HepG2 (cell line): ENCODE measurements around the gene ZNF141. TPM values are rescaled to one million over a fixed set of nuclear protein-coding genes. Genes with fewer than 3 reads are reported as not detected.

Experiments
- ATAC-seq: fragments of 200-7000 bp; cut with Tn5 transposase; 3 replicates; pipeline ENCODE4 v1.9.1; 2020; ENCODE audit warnings: mild to moderate bottlenecking, moderate library complexity
- BruUV-seq: library from RNA; stranded (reverse); fragments of 400-500 nt; replicated peaks from 2 replicates; lab custom pipeline; 2021; lab: Mats Ljungman, UMichigan
- CTCF ChIA-PET: fragments of 300-600 bp; formaldehyde crosslinking; extraction: SDS; loops from one replicate; lab custom pipeline; 2021; ENCODE audit warnings: low total read pairs, inconsistent platforms, low intra/inter-chr PET ratio; lab: Yijun Ruan, JAX
- POLR2A ChIA-PET: fragments of 350-600 bp; sonication (Branson Sonifier 250); formaldehyde crosslinking; loops from one replicate; lab custom pipeline; 2020; ENCODE audit warnings: antibody characterized with exemption, inconsistent platforms; lab: Yijun Ruan, JAX
- DNase-seq: peaks from one replicate; pipeline ENCODE4 v3.0.0-alpha.2; 2015; ENCODE audit warnings: low spot score
- FAIRE-seq: peaks from 3 replicates; lab custom pipeline; 2011; peaks lifted over from hg19 to GRCh38; lab: Jason Lieb, UNC
- H2AFZ ChIP-seq: one replicate; pipeline ENCODE4 v1.6.1; 2011; ENCODE audit warnings: low read length, inconsistent platforms
- H3K27ac ChIP-seq: fragments of 300-600 bp; 3 replicates; pipeline ENCODE4 v1.8.0; 2011; ENCODE audit warnings: mixed run types, mild to moderate bottlenecking, mixed read lengths, low read length, inconsistent platforms; ENCODE audit not compliant: insufficient read depth; ENCODE audit errors: extremely low read length
- H3K27me3 ChIP-seq, 2 experiments: fragments of 200-600 bp in 1 of 2; 2 replicates in 1 of 2; 3 replicates in 1 of 2; pipeline versions ENCODE4 v1.6.0 to v1.8.0; 2011; ENCODE audit warnings: low read length in 2 of 2, mild to moderate bottlenecking in 2 of 2, moderate library complexity in 2 of 2, inconsistent platforms in 1 of 2; ENCODE audit not compliant: insufficient read depth in 2 of 2, control insufficient read depth in 1 of 2
- H3K36me3 ChIP-seq, 2 experiments: fragments of 200-600 bp in 1 of 2; replicated peaks in 1 of 2; 2 replicates in 1 of 2; 3 replicates in 1 of 2; pipeline versions ENCODE4 v1.5.1 to v1.8.0; 2011; ENCODE audit warnings: low read length in 2 of 2, inconsistent platforms in 1 of 2; ENCODE audit not compliant: insufficient read depth in 2 of 2, control insufficient read depth in 1 of 2
- H3K4me1 ChIP-seq: 2 replicates; pipeline ENCODE4 v1.5.1; 2012; ENCODE audit warnings: low read length, inconsistent platforms; ENCODE audit not compliant: insufficient read depth
- H3K4me2 ChIP-seq: 2 replicates; pipeline ENCODE4 v1.6.0; 2011; ENCODE audit warnings: low read depth, low read length, inconsistent platforms
- H3K4me3 ChIP-seq, 3 experiments: fragments of 200-600 bp in 1 of 3; sonication (generic), shearing (Covaris generic) in 1 of 3; replicated peaks in 1 of 3; 2 replicates each; pipeline ENCODE4 v1.5.1; 2011 to 2016; ENCODE audit warnings: low read length in 3 of 3, inconsistent platforms in 2 of 3, low read depth in 2 of 3, mild to moderate bottlenecking in 2 of 3, control low read depth in 1 of 3, mixed read lengths in 1 of 3; ENCODE audit not compliant: insufficient read depth in 1 of 3
- H3K79me2 ChIP-seq: one replicate; pipeline ENCODE4 v1.6.1; 2011; ENCODE audit warnings: low read length, inconsistent platforms; ENCODE audit not compliant: insufficient read depth
- H3K9ac ChIP-seq: 2 replicates; pipeline ENCODE4 v1.6.0; 2011; ENCODE audit warnings: mild to moderate bottlenecking, low read depth, low read length, inconsistent platforms; ENCODE audit not compliant: insufficient read depth
- H3K9me3 ChIP-seq: 2 replicates; pipeline ENCODE4 v1.5.1; 2012; ENCODE audit warnings: mild to moderate bottlenecking, low read length
- H4K20me1 ChIP-seq: 2 replicates; pipeline ENCODE4 v1.6.0; 2011; ENCODE audit warnings: inconsistent platforms, mild to moderate bottlenecking, low read length, moderate library complexity; ENCODE audit not compliant: insufficient read depth
- ATM ChIP-seq: fragments of 450-650 bp; IDR thresholded peaks from 2 replicates; pipeline ENCODE4 v1.7.1; 2017; ENCODE audit warnings: mild to moderate bottlenecking, borderline replicate concordance
- ETV5 ChIP-seq: IDR thresholded peaks from 2 replicates; pipeline ENCODE4 v1.6.1; 2018; ENCODE audit warnings: missing biosample characterization, missing genetic modification reagents, inconsistent platforms, borderline replicate concordance
- ETV6 ChIP-seq: sonication (generic); formaldehyde crosslinking; conservative IDR thresholded peaks from 2 replicates; pipeline ENCODE4 v1.4.0; 2020; ENCODE audit warnings: missing genetic modification reagents
- HHEX ChIP-seq: IDR thresholded peaks from 2 replicates; pipeline ENCODE4 v1.6.1; 2016; ENCODE audit warnings: control low read depth
- MTF1 ChIP-seq: sonication (generic); formaldehyde crosslinking; IDR thresholded peaks from 2 replicates; pipeline ENCODE4 v1.5.0; 2020; ENCODE audit warnings: missing genetic modification reagents
- NFE2L2 ChIP-seq: fragments of 150-350 bp; IDR thresholded peaks from 2 replicates; pipeline ENCODE4 v1.6.1; 2014; ENCODE audit warnings: low read length
- NONO ChIP-seq, 2 experiments: fragments of 450-650 bp in 1 of 2; sonication (generic) in 1 of 2; formaldehyde crosslinking in 1 of 2; IDR thresholded peaks in 1 of 2; conservative IDR thresholded peaks in 1 of 2; 2 replicates each; pipeline versions ENCODE4 v1.6.1 to v1.8.0; 2017 to 2022; ENCODE audit warnings: mild to moderate bottlenecking in 1 of 2, missing genetic modification reagents in 1 of 2, moderate library complexity in 1 of 2
- PTBP1 ChIP-seq: fragments of 200-400 bp; formaldehyde crosslinking; IDR thresholded peaks from 2 replicates; pipeline ENCODE4 v1.6.1; 2018; ENCODE audit warnings: low read length, low read depth; ENCODE audit not compliant: poor library complexity, severe bottlenecking
- REL ChIP-seq: sonication (generic); formaldehyde crosslinking; conservative IDR thresholded peaks from 2 replicates; pipeline ENCODE4 v1.8.0; 2022; ENCODE audit warnings: mild to moderate bottlenecking, missing genetic modification reagents, moderate library complexity
- TBL1XR1 ChIP-seq: fragments of 150-350 bp; IDR thresholded peaks from 2 replicates; pipeline ENCODE4 v1.6.1; 2014; ENCODE audit warnings: borderline replicate concordance, low read length; ENCODE audit not compliant: partially characterized antibody
- ZNF253 ChIP-seq: sonication (generic); formaldehyde crosslinking; IDR thresholded peaks from 2 replicates; pipeline ENCODE4 v1.8.0; 2022; ENCODE audit warnings: mild to moderate bottlenecking, missing genetic modification reagents, borderline replicate concordance
- ZNF773 ChIP-seq: sonication (generic); formaldehyde crosslinking; IDR thresholded peaks from 2 replicates; pipeline ENCODE4 v1.4.0; 2020; ENCODE audit warnings: missing genetic modification reagents, borderline replicate concordance
- ZNF83 ChIP-seq: sonication (generic); formaldehyde crosslinking; IDR thresholded peaks from 2 replicates; pipeline ENCODE4 v1.4.0; 2020; ENCODE audit warnings: missing genetic modification reagents, mild to moderate bottlenecking, borderline replicate concordance
- WGBS: methylation state at CpG from one replicate; pipeline ENCODE4 v1.1.6; 2017; ENCODE audit warnings: low lambda C conversion rate; 5-methylcytosine and 5-hydroxymethylcytosine counted together
- in situ Hi-C: cut with HindIII; loops from 2 replicates; pipeline ENCODE4 v1.10.0; 2017; ENCODE audit warnings: low pct_unique_long_range_greater_than_20kb; ENCODE audit not compliant: extremely low pct_ligation_motif_present
- intact Hi-C: fragments of 100-400 bp; cut with micrococcal nuclease; formaldehyde crosslinking; loops from one replicate; pipeline ENCODE4 v1.10.0; 2022; ENCODE audit not compliant: unreplicated experiment
- polyA plus RNA-seq, 8 experiments: library from polyadenylated mRNA; depleted of rRNA in 3 of 8; stranded (reverse) in 7 of 8; unstranded in 1 of 8; fragments of >200 nt; fragmentation: Illumina TruSeq in 4 of 8; extraction: Trizol in 4 of 8; gene quantifications; 2 replicates each; pipeline versions ENCODE4 v1.2.1 to v1.2.3, GENCODE V29; 2011 to 2016; ENCODE audit warnings: low read depth in 4 of 8, missing spikeins in 1 of 8, mixed read lengths in 1 of 8; ENCODE audit not compliant: insufficient read depth in 1 of 8
- total RNA-seq, 5 experiments: library from RNA; depleted of rRNA; stranded (reverse); fragments of >200 nt; fragmentation: Illumina TruSeq; extraction: Trizol; gene quantifications; 2 replicates each; pipeline ENCODE4 v1.2.3, GENCODE V29; 2016; ENCODE audit warnings: low read depth in 1 of 5
- TF ChIP-seq, protein P1 (sequence below): sonication (generic); formaldehyde crosslinking; IDR thresholded peaks from 2 replicates; pipeline ENCODE4 v1.8.1; 2023; ENCODE audit warnings: mild to moderate bottlenecking, moderate library complexity, missing genetic modification reagents

The ZNF141 gene
- total and polyA plus RNA-seq, 2 of the 13 experiments (the other 11 are each of a cell fraction or from before 2014, with no cell fraction given), result not detected

DNA sequence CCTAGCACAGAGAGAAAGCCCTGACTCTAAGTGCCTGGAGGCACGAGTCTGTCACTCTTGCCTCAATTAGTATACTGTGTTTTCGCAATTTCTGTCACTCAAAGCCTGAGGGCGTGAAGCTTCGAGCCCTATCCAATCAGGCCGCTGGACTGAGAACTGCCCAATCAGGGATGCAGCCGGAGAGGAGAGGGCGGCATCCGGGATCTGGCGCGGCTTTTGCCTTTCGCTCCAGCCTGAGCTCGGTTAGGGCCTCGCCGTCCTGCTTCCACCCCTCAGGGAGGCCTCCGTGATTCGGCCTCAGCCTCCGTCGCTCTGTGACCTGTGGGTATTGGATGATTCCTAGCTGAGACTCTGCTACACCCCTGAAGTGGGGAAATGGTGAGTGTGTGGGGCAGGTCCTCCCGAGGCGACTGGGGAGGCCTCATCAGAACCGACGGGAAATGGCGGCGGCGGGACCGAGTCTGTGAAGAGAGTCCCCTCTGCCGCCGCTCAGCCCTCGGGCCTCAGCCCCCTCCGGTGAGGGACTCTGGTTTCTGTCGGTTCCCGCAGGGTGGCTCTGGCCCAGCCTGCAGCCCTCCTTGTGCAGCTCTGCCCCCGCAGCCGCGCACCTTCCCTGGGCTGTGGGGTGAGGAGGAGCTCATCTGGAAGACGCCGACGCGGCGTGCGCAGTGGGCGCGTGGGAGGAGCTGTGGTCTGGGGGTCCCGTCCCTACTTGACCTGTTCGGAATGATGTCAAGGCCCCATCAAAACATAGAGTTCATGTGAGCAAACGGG lies 48.5 kb downstream of the ZNF141 start (continued):
- TF ChIP-seq REL (no peak), MTF1 (CRISPR knock-in tag) (no peak)

DNA sequence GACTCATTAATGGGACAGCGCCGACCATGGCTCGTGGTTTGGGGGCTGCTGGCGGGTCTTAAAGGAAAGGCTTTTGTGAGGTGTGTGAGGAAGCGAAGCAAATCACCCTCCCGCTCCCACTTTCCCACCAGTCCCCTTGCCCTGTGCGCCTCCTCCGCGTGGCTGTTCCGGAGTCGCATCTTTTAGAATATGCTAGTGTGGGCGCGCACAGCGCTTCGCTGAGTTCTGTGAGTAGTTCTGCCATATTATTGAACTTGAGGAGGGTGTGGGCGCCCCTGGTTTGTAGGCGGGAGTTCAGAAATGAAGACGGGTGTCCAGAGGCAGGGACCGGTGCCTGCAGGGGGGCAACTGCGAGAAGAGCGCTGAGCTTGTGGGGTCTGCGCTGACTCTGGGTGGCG lies 49.1 kb downstream of the ZNF141 start:
- WGBS, result 68% methylated on average over 23 of the region's 23 CpGs
- no peaks in the 10 kb centered on the region for H4K20me1 ChIP-seq
- TF ChIP-seq NFE2L2, result no peak
- TF ChIP-seq ZNF773 (CRISPR knock-in tag), result no peak
- no peak for TF ChIP-seq ATM
- no peaks in the 10 kb centered on the region for H3K36me3 ChIP-seq
- CTCF ChIA-PET, result no interaction called here
- FAIRE-seq (no peak), ATAC-seq (no peak), DNase-seq (no peak)
- in situ Hi-C loops (no loop called here), intact Hi-C loops (no loop called here)
- no peak overlapping the region for H3K4me3 ChIP-seq
- no peaks in the 10 kb centered on the region for H3K27me3 ChIP-seq
- no peaks in the 10 kb centered on the region for H3K4me1 ChIP-seq
- no peak overlapping the region for H3K27ac ChIP-seq
- H3K9me3 ChIP-seq, result peaks cover 92% of the 10 kb centered on the region
- H3K4me2 ChIP-seq, result no peak overlapping the region
- POLR2A ChIA-PET, result no interaction called here
- H3K9ac ChIP-seq, result no peak overlapping the region
- no TSS peak for BruUV-seq
- no peaks in the 10 kb centered on the region for H3K79me2 ChIP-seq
- H2AFZ ChIP-seq, result no peak overlapping the region

DNA sequence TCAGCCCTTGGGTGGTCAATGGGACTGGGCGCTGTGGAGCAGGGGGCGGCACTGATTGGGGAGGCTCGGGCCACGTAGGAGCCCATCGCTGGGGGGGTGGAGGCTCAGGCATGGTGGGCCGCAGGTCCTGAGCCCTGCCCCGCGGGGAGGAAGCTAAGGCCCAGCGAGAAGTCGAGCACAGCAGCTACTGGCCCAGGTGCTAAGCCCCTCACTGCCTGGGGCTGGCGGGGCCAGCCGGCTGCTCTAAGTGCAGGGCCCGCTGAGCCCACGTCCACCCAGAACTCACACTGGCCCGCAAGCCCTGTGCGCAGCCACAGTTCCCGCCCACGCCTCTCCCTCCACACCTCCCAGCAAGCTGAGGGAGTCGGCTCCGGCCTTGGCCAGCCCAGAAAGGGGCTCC lies 66.4 kb downstream of the ZNF141 start:
- H3K27me3 ChIP-seq, result no peaks in the 10 kb centered on the region
- H4K20me1 ChIP-seq, result no peaks in the 10 kb centered on the region
- ATAC-seq (no peak), FAIRE-seq (no peak), DNase-seq (no peak)
- H3K36me3 ChIP-seq, result no peaks in the 10 kb centered on the region
- in situ Hi-C loops (no loop called here), intact Hi-C loops (no loop called here)
- no peaks in the 10 kb centered on the region for H3K4me1 ChIP-seq
- 27% methylated on average over 3 of the region's 20 CpGs for WGBS
- no peak overlapping the region for H2AFZ ChIP-seq
- no peak overlapping the region for H3K4me2 ChIP-seq
- H3K27ac ChIP-seq, result no peak overlapping the region
- H3K79me2 ChIP-seq, result no peaks in the 10 kb centered on the region
- H3K4me3 ChIP-seq, result no peak overlapping the region
- peaks cover 86% of the 10 kb centered on the region for H3K9me3 ChIP-seq
- BruUV-seq, result no TSS peak
- H3K9ac ChIP-seq, result no peak overlapping the region
- POLR2A ChIA-PET, result no interaction called here
- CTCF ChIA-PET, result no interaction called here
- no peak for TF ChIP-seq PTBP1
- no peak for TF ChIP-seq ETV5 (CRISPR knock-in tag)
- no peak for TF ChIP-seq ZNF83
- no peak for TF ChIP-seq TBL1XR1
- TF ChIP-seq ZNF253 (CRISPR knock-in tag), result no peak
- TF ChIP-seq NONO (IDR thresholded peaks at IDR 0.05), result no peak
- TF ChIP-seq NONO (CRISPR knock-in tag; conservative IDR thresholded peaks at IDR 0.05), result no peak
- TF ChIP-seq ETV6 (CRISPR knock-in tag), result no peak
- no peak for TF ChIP-seq HHEX (CRISPR knock-in tag)
- TF ChIP-seq, protein P1, sequence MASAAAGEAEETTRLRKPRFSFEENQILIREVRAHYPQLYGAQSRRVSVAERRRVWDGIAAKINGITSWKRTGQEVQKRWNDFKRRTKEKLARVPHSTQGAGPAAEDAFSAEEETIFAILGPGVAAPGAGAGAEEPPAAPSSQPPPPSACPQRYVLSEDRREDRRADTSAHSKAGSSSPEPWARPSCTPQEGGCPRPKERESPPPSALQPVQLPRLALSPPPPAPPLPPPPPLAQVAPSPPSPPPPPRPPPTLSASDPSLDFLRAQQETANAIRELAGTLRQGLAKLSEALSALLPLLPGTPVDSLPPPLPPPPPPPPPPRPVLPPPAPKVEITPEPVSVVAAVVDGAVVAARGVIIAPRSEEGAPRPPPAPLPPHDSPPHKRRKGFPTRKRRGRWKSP (CRISPR knock-in tag), result no peak
